GM18861 (cell line): Measurements from ENCODE around the gene ATP2B3.

Experiments
- ATAC-seq: cut with Tn5 transposase; IDR thresholded peaks from one replicate; pipeline ENCODE4 v1.9.1; 2021; ENCODE audit not compliant: unreplicated experiment

ATP2B3 gene

DNA sequence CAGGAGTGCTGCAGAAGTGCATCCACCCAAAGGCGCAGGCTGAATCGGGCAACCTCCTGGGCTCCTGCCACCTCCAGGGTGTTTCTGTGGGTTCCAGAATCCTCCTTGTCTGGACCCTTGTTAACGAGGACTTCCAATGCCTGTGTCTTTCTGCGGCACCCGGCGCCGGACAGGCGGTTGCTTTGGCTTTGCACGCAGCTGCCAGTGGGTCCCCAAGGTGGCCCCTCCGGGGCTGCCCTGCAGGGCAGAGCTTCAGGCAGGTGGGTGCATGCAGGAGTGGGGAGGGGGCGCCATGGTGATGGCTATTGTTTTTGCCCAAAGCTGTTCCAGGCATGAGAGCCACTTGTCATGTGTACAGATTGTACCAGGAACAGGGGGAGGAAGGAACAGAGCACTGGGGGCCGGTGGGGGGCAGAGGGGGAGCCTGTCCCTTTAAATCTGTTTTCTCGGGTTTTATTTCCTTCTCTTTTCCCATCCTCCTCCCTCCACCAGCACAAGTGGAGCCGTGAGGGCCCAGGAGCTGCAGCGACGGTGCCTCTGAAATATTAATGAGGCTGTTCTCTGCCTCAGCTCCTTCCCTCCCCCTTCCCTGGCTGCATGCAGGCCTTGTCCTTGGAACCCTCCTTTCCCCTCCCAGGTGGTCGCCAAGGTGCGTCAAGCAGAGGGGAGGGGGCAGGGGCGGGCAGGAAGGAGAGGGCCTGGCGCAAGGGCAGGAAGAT is 13.1 kb downstream of the ATP2B3 start:
- ATAC-seq, result no peak

DNA sequence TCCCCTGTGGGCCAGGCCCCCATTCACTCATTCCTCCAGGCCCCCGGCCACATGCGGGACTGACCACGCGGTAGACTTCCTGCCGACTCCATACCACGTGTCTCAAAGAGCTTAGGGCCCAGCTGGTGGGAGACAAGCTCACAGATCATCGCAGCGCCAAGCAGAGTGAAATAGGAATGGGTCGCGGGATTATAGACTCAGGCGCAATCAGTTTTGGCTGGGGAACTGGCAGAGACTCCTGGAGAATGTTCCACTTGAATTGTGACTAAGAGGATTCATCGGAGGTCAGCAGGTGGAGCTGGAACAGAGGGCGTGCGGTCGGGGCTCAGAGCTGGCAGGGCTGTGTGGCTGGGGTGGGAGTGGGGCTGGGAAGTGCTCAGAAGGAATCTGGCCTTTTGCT is 15.6 kb downstream of the ATP2B3 start:
- ATAC-seq, result no peak

GRCh38 chrX:153537080-153537479 is 19.6 kb downstream of the ATP2B3 start:
- ATAC-seq, result no peak

- ATAC-seq, result no peak
Measured at GRCh38 chrX:153537526-153538295, 20.3 kb downstream of the ATP2B3 start.

GRCh38 chrX:153538424-153538823 is 21.0 kb downstream of the ATP2B3 start:
- no peak for ATAC-seq

- ATAC-seq, result no peak
Measured at GRCh38 chrX:153539171-153539978, 21.9 kb downstream of the ATP2B3 start.

- ATAC-seq, result no peak
Measured at GRCh38 chrX:153539979-153540358, 22.5 kb downstream of the ATP2B3 start.

DNA sequence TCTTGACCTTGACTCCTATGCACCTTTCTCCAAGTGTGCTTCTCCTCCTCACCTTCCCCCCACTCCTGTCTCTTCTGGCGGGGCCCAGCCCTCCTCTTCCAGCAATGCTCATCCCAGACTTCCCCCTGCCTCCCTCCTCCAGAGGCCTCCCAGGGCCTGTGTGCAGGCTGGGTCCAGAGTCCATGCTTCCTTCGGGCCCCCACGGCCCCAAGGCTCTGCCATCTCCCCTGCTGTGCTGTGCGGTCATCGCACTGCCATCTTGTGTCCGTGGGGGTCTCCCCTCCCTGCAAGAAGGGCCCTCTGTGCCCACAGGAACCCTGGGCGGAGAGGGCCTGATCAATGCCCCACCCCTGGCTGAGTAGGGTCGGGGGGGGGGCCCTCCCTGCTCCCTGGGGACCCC is 27.3 kb downstream of the ATP2B3 start:
- ATAC-seq, result no peak

DNA sequence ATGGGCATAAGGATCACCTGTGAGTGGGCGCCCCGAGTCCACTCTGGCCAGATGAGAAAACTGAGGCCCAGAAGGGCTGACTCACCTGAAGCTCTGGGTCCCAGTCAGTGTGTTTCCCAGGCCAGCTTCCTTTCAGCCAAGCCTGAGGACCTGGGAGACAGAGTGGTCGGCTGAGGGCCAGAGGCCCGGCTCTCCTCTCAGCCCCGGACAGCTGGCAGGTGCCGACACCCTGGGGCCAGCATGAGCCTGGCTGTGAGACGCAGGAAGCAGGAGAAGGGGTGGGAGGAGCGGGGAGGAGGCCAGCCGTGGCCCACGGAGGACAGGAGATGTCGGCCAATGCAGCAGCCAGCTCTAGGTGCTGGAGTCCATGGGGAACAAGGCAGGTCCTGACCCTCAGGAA is 28.9 kb downstream of the ATP2B3 start:
- ATAC-seq, result no peak

- ATAC-seq, result no peak
Measured at GRCh38 chrX:153547195-153547594, 29.8 kb downstream of the ATP2B3 start.

- ATAC-seq, result no peak
Measured at GRCh38 chrX:153549231-153549630, 31.8 kb downstream of the ATP2B3 start.

DNA sequence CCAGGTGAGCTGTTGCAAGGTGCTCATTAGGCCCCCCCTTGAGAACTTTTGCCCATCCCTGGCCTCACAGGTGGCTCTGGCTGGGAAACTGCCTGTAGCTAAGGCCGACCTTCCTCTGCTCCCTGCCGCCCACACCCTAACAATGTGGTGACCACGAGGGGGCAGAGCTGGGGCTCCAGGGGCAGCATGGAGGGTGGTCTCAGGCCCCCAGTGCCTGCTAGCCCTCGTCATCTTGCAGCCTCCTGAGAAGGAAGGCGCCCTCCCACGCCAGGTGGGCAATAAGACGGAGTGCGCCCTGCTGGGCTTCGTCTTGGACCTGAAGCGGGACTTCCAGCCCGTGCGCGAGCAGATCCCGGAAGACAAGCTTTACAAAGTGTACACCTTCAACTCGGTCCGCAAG is 32.4 kb downstream of the ATP2B3 start:
- no peak for ATAC-seq

- no peak for ATAC-seq
Measured at GRCh38 chrX:153551135-153551534, 33.7 kb downstream of the ATP2B3 start.

GRCh38 chrX:153554519-153555167 is 37.2 kb downstream of the ATP2B3 start:
- ATAC-seq, result no peak

GRCh38 chrX:153556767-153557166 is 39.3 kb downstream of the ATP2B3 start:
- ATAC-seq, result no peak

DNA sequence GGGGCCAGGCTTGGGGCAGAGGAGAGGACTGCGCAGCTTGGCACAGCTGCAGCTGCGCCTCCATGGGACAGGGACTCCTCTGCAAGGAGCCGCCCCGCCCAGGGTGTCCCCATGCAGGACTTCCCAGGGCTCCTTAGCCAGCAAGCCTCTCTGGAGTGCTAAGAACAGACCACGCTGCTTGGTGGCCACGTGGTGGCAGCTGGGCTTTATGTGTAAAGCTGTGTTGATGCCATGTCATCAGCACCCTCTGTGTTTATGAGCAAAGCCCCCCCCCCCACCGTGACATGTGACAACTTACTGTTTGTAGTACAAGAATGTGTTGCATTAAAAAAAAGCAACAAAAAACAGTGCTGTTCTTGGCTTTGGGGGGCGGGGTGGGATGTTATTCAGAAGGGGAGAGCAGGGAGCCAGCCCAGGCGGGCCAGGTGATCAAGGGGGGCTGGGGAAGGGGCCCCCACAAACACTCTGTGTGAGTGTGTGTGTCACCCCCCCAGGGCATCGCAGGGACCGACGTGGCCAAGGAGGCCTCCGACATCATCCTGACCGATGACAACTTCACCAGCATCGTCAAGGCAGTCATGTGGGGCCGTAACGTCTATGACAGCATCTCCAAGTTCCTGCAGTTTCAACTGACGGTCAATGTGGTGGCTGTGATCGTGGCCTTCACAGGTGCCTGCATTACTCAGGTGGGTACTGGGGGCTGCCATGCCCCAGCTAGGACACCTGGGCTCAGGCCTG is 40.3 kb downstream of the ATP2B3 start:
- no peak for ATAC-seq

- ATAC-seq, result no peak
Measured at GRCh38 chrX:153560000-153560399, 42.6 kb downstream of the ATP2B3 start.

DNA sequence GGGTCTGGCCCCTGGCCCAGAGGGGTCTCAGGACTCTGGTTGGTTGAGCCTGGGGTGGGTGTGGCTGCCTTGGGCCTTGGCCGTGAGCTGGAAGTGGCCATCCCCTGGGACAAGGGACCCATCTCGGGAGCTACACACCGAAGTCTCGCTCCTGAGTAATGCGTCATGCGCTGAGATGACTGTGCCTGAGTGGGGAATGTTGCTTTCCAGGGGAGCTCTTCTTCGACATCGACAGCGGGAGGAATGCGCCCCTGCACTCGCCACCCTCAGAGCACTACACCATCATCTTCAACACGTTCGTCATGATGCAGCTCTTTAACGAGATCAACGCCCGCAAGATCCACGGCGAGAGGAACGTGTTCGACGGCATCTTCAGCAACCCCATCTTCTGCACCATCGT is 43.0 kb downstream of the ATP2B3 start:
- no peak for ATAC-seq

DNA sequence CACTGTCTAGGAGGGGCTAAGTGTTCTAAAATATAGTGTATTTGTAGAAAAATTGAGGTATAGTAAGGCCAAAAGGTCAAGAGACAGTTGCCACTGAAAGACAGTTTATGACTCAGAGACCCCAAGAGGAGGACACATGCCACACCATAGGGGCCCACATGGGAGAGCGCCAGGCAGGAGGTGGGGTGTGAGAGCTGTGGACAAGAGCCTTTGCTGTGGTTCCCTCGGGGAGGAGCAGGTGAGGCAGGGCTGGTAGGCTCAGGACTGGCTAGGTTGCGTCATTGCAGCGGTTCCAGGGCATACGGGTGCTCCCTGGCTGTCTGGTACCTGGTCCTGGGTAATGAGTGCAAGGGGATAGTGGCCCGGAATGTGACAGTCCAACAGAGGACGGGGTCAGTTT is 43.9 kb downstream of the ATP2B3 start:
- ATAC-seq, result no peak

DNA sequence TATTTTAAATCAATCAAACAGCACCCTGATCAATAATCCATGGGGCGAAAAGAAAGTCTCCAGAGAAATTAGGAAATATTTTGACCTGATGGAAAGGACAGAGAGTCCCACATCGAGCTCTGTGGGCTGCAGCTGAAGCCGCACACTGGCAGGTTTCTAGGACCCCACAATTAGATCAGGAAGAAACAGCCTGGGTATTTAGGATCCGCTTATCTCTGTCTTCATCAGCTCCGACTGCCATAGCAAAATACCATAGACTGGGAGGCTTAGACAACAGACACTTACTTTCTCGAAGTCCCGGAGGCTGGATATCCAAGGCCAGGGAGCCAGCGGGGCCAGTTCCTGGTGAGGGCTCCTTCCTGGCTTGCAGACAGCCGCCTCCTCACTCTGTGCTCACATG is 45.1 kb downstream of the ATP2B3 start:
- no peak for ATAC-seq
